Osteocyte (in vitro differentiated cells): ENCODE measurements around the gene STPG1. TPM values are rescaled to one million over a fixed set of nuclear protein-coding genes. Genes with fewer than 3 reads are reported as not detected.

ENCODE experiments used
- DNase-seq: peaks from one replicate; pipeline ENCODE4 v3.0.0; 2021; ENCODE audit warnings: mixed read lengths; ENCODE audit not compliant: unreplicated experiment; ENCODE audit errors: extremely low spot score
- H3K27ac Mint-ChIP-seq: one replicate; pipeline ENCODE4 v1.8.0; 2021; ENCODE audit warnings: mild to moderate bottlenecking, mixed read lengths; ENCODE audit not compliant: unreplicated experiment
- H3K27me3 Mint-ChIP-seq: one replicate; pipeline ENCODE4 v1.8.0; 2021; ENCODE audit warnings: mixed read lengths; ENCODE audit not compliant: unreplicated experiment
- H3K36me3 Mint-ChIP-seq: one replicate; pipeline ENCODE4 v1.8.0; 2021; ENCODE audit warnings: mixed read lengths; ENCODE audit not compliant: unreplicated experiment
- H3K4me1 Mint-ChIP-seq: one replicate; pipeline ENCODE4 v1.8.0; 2021; ENCODE audit warnings: mixed read lengths; ENCODE audit not compliant: unreplicated experiment
- H3K4me3 Mint-ChIP-seq: one replicate; pipeline ENCODE4 v1.8.0; 2021; ENCODE audit warnings: mild to moderate bottlenecking, moderate library complexity, mixed read lengths; ENCODE audit not compliant: unreplicated experiment
- H3K9me3 Mint-ChIP-seq: one replicate; pipeline ENCODE4 v1.8.0; 2021; ENCODE audit warnings: mixed read lengths; ENCODE audit not compliant: unreplicated experiment
- total RNA-seq: library from RNA; stranded (reverse); gene quantifications from 2 replicates; pipeline ENCODE4 v1.2.1, GENCODE V29; 2021
- TF ChIP-seq, protein P1 (sequence below): fragments of 200-600 bp; sonication (generic); IDR thresholded peaks from 2 replicates; pipeline ENCODE4 v1.5.0; 2021; ENCODE audit warnings: antibody characterized with exemption, mild to moderate bottlenecking, moderate library complexity

STPG1 gene
- total RNA-seq, 1 donor from 2014 or later: 5.3 TPM

DNA sequence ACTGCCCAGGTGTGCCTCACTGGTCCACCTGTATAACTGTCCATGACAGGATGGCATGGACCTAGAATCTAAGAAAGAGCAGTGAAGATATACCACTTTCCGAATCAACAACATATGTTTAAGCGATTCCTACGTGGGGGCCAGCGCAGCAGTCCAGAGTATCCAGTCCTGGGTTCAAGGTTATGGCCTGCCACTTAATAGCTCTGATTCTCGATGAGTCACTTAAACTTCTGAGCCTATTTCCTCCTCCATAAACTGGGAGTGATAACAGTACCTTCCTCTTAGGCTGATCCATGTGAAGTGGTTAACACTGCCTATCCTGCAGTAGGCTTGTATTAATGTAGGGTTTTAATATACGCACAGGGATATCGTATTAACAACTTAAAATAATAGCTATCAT lies 2.8 kb downstream of the STPG1 start:
- H3K27me3 Mint-ChIP-seq: no peaks in the 10 kb centered on the region
- H3K9me3 Mint-ChIP-seq: peaks cover 5% of the 10 kb centered on the region
- no peak for DNase-seq
- peaks cover 5% of the 10 kb centered on the region for H3K36me3 Mint-ChIP-seq
- H3K4me1 Mint-ChIP-seq: peaks cover 34% of the 10 kb centered on the region
- no peak overlapping the region for H3K4me3 Mint-ChIP-seq
- no peak overlapping the region for H3K27ac Mint-ChIP-seq
- TF ChIP-seq, protein P1, sequence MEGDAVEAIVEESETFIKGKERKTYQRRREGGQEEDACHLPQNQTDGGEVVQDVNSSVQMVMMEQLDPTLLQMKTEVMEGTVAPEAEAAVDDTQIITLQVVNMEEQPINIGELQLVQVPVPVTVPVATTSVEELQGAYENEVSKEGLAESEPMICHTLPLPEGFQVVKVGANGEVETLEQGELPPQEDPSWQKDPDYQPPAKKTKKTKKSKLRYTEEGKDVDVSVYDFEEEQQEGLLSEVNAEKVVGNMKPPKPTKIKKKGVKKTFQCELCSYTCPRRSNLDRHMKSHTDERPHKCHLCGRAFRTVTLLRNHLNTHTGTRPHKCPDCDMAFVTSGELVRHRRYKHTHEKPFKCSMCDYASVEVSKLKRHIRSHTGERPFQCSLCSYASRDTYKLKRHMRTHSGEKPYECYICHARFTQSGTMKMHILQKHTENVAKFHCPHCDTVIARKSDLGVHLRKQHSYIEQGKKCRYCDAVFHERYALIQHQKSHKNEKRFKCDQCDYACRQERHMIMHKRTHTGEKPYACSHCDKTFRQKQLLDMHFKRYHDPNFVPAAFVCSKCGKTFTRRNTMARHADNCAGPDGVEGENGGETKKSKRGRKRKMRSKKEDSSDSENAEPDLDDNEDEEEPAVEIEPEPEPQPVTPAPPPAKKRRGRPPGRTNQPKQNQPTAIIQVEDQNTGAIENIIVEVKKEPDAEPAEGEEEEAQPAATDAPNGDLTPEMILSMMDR: no peak

DNA sequence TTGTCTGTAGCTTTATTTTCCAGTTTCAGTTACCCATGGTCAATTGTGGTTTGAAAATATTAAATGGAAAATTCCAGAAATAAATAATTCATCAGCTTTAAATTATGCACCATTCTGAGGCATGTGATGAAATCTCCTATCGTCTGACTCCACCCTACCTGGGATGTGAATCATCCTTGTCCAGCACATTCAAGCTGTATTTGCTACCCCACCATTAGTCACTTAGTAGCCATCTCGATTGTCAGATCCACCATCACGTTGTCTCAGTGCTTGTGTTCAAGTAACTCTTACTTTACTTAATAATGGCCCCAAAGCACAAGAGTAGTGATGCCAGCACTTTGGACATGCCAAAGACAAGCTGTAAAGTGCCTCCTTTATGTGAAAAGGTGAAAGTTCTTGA lies 4.0 kb downstream of the STPG1 start:
- Mint-ChIP-seq H3K27me3 (no peaks in the 10 kb centered on the region), H3K4me1 (peaks cover 26% of the 10 kb centered on the region), H3K27ac (peak overlapping the region; percentile 57), H3K9me3 (peaks cover 5% of the 10 kb centered on the region), H3K36me3 (peaks cover 5% of the 10 kb centered on the region), H3K4me3 (no peak overlapping the region)
- TF ChIP-seq, protein P1: no peak
- DNase-seq: no peak

DNA sequence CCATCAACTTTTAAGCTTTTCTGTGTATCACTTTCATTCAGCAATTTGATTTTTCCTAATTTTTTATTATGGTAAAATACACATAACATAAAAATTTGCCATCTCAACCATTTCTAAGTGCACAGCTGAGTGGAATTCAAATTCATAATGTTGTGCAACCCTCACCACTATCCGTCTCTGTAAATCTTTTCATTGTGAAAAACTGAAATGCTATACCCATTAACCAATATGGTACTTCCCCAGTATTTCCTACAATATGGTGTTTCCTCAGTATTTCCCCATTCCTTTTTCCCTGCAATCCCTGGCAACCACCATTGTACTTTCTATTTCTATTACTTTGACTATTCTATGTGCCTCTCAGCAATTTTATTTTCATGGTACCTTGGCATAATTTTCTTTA lies 6.8 kb downstream of the STPG1 start:
- no peaks in the 10 kb centered on the region for H3K27me3 Mint-ChIP-seq
- TF ChIP-seq, protein P1: no peak
- H3K36me3 Mint-ChIP-seq: peaks cover 5% of the 10 kb centered on the region
- peaks cover 5% of the 10 kb centered on the region for H3K9me3 Mint-ChIP-seq
- DNase-seq: no peak
- H3K4me1 Mint-ChIP-seq: peaks cover 11% of the 10 kb centered on the region
- no peak overlapping the region for H3K4me3 Mint-ChIP-seq
- H3K27ac Mint-ChIP-seq: no peak overlapping the region

DNA sequence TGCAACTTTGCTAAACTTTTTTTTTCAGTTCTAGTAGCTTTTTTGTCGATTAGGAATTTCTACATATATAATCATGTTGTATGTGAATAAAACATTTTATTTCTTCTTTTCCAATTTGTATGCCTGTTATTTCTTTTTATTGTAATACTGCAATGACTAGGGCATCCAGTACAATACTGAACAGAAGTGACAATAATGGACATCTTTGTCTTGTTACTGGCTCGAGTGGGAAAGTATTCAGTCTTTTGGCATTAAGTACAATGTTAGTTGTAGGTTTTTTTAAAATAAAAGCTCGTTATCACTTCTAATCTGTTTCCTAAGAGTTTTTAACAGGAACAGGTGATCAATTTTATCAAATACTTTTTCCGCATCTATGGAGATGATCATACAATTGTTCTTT lies 9.8 kb downstream of the STPG1 start:
- DNase-seq: no peak
- H3K36me3 Mint-ChIP-seq: peaks cover 13% of the 10 kb centered on the region
- TF ChIP-seq, protein P1: no peak
- H3K27ac Mint-ChIP-seq: no peak overlapping the region
- H3K27me3 Mint-ChIP-seq: no peaks in the 10 kb centered on the region
- no peak overlapping the region for H3K4me3 Mint-ChIP-seq
- no peaks in the 10 kb centered on the region for H3K4me1 Mint-ChIP-seq
- peaks cover 5% of the 10 kb centered on the region for H3K9me3 Mint-ChIP-seq

DNA sequence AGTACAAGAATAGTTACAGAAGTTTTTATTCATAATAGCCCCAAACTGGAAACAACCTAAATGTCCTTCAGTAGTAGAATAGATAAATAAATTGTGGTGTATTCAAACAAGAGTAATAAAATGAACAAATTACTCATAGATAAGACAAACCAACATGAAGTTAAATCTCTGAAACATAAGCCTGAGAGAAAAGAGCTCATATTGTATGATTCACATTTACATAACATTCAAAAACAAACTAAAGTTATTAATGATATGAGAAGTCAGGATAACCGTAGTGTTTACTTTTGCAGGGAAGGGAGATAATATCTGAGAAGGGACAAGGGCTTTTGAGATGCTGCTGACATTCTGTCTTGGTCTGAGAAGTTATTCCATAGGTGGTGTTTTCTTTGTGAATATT lies 13.5 kb downstream of the STPG1 start:
- H3K9me3 Mint-ChIP-seq: no peaks in the 10 kb centered on the region
- H3K4me1 Mint-ChIP-seq: no peaks in the 10 kb centered on the region
- peaks cover 8% of the 10 kb centered on the region for H3K36me3 Mint-ChIP-seq
- H3K27me3 Mint-ChIP-seq: no peaks in the 10 kb centered on the region
- H3K27ac Mint-ChIP-seq: no peak overlapping the region
- H3K4me3 Mint-ChIP-seq: no peak overlapping the region
- TF ChIP-seq, protein P1: no peak
- DNase-seq: no peak
